Loucy (cell line): Measurements from ENCODE around the gene DDI1.

Experiments used
- CTCF ChIP-seq: fragments of 200-600 bp; sonication (generic); conservative IDR thresholded peaks from 2 replicates; pipeline ENCODE4 v1.5.1; 2014; ENCODE audit warnings: mild to moderate bottlenecking, antibody characterized with exemption, low read length
- EZH2phosphoT487 ChIP-seq: fragments of 200-600 bp; IDR thresholded peaks from 2 replicates; pipeline ENCODE4 v1.6.1; 2018; ENCODE audit warnings: antibody characterized with exemption, mild to moderate bottlenecking, moderate library complexity, borderline replicate concordance

- TF ChIP-seq CTCF (no peak), EZH2phosphoT487 (no peak)
Measured at GRCh38 chr11:104051778-104052177, 15.3 kb downstream of the DDI1 start.
